A172 (cell line): ENCODE results near the gene CCDC142. TPM values are rescaled to one million over a fixed set of nuclear protein-coding genes. Genes with fewer than 3 reads are reported as not detected.

Source experiments
- DNase-seq: peaks from one replicate; pipeline ENCODE4 v3.0.0-alpha.2; 2015; ENCODE audit warnings: low spot score
- total RNA-seq: library from RNA; depleted of rRNA; stranded (reverse); fragments of >200 nt; shearing (Covaris generic); gene quantifications from 2 replicates; pipeline ENCODE4 v1.2.3, GENCODE V29; 2014; rRNA removed

Gene CCDC142
- 11.7 and 12.5 TPM in 2 replicates for total RNA-seq

DNA sequence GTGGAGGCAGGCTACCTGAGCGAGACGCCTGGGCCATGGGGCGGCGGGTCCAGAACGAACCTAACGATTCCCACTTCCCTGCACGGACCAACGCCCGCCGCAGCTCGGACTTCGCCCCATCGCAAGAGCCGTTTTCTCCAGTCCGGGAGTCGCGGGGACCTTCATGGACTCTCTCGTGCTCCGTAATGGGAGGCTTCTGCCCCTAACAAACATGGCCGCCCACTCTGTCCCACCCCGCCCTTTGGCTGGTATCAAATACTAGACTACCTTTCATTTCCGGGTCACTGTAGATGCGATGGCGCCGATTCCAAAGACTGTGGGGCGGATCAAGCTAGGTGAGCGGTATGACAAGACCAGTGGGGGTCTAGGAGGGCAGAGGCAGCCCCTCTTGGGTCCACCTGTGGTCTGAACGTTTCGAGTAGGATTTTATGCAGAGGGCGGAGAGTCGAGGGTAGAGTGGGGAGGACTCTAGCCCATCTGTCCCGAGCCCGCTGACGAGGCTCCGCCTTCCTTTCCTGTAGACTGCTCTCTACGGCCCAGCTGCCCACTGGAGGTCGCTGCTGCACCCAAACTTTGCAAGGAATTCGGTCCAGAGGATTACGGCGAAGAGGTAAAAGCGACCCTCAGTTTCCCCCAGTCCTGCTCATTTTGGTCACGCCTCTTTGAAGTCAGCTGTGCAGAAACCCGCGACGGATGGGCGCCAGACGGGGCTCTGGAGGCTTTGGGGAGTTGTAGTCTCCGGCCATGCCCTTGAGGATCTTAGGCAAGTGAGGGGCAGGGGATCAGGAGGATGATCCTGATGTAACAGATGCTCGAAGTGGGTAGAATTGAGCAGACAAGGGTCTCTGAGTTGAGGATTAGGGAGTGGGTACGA lies at the start of gene CCDC142, which contains the start of gene TTC31:
Gene CCDC142 (minus strand): TSS at position 198 of the 874 bp plus-strand sequence. CDS start 161 bp downstream, at position 37.
Gene TTC31 (plus strand): TSS at position 281 of the 874 bp plus-strand sequence. CDS start 15 bp downstream, at position 296.
- DNase-seq = peak; percentile 94

- DNase-seq = peak; percentile 42
Observed at GRCh38 chr2:74532222-74532621, 49.4 kb upstream of the CCDC142 start.

DNA sequence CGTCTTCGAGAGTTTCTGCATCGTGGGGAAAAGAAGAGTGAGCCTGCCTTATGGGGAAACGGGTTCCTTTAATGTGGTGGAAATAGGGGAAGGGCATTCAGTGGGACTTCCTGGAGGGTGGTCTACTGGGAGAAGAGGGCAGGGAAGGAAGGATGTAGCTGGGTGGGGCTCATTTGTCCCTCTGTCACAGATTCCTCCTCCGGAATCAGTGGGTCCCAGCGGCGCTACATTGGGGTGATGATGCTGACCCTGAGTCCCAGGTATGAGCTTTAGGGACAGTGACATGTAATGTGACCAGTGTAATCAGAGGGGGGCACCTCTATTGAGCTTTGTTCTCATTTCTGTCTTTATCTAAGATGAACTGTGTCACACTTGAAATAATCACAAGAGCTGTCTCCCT lies 48.9 kb upstream of the CCDC142 start:
- DNase-seq = no peak

DNA sequence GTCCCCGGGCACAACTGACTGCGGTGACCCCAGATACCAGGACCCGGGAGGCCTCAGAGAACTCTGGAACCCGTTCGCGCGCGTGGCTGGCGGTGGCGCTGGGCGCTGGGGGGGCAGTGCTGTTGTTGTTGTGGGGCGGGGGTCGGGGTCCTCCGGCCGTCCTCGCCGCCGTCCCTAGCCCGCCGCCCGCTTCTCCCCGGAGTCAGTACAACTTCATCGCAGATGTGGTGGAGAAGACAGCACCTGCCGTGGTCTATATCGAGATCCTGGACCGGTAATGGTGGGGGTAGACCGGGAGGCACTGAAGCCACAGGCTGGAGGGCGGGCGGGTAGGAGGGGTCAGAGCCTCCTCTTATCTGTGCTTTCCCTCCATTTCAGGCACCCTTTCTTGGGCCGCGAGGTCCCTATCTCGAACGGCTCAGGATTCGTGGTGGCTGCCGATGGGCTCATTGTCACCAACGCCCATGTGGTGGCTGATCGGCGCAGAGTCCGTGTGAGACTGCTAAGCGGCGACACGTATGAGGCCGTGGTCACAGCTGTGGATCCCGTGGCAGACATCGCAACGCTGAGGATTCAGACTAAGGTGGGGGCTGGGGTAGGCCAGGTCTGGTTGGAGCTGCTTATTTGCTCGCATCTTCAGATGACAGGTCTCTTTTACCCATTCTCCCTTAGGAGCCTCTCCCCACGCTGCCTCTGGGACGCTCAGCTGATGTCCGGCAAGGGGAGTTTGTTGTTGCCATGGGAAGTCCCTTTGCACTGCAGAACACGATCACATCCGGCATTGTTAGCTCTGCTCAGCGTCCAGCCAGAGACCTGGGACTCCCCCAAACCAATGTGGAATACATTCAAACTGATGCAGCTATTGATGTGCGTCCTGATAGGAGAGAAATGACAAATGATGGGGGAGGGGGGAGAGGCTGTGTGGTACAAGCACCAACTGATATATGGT lies 47.7 kb upstream of the CCDC142 start:
- DNase-seq = peak; percentile 41

DNA sequence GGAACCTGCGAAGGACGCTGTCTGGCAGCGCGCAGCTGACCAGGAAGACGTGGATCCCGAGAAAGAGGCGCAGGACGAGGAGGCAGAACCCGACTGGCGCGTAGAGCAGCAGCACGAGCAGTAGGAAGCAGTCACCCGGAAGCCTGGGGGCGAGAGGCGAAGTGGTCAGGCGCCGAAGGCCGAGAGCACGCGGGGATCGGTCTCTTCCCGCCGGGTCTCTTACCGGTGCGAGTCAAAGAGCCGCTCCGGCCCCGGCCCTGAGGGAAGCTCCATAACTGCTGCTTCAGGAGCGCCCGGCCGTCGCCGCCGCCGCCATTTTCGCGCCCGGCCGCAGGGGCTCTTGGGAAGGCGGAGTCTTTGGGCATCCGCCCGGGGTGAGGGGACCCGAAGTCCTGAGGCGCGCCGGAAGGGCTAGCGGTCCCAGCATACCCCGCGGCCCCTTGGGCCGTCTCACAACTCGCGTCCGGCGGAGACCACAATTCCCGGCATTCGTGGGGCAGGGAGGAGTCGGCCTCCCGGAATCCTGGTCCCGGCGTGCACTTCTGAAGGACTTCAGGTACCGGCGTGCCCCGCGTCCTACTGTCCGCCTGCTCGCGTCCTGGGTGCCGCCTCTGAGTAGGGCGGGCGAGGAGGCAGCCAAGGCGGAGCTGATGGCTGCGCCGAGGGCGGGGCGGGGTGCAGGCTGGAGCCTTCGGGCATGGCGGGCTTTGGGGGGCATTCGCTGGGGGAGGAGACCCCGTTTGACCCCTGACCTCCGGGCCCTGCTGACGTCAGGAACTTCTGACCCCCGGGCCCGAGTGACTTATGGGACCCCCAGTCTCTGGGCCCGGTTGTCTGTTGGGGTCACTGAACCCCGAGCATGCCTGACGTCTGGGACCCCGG lies 46.8 kb upstream of the CCDC142 start, which contains the start of the genes AUP1 and HTRA2:
Gene AUP1 (minus strand): TSS at position 350 of the 882 bp plus-strand sequence. CDS start 77 bp downstream, at position 273.
Gene HTRA2 (plus strand): TSS at position 577 of the 882 bp plus-strand sequence. CDS start 74 bp downstream, at position 651.
- peak; percentile 94 for DNase-seq

- DNase-seq = no peak
Observed at GRCh38 chr2:74528600-74529356, 46.0 kb upstream of the CCDC142 start.

DNA sequence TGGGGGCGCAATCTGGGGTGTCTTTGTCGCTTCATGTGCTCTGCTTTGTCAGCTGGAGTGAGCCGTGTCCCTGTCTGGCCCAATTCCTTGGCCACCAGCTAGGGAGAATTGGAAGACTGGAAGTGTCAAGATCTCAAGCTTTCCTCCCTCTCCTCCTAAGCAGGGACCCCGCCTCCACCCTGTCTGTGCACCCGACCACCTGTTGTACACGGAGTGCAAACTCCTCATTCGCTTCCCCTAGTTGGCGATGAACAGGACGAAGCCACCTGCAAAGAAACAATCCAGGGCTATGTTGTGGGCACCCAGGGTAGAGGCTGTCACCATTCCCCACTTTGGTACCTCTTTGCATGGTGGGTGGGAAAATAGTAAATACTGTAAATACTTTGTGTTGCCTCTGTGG lies 44.9 kb upstream of the CCDC142 start:
- no peak for DNase-seq

DNA sequence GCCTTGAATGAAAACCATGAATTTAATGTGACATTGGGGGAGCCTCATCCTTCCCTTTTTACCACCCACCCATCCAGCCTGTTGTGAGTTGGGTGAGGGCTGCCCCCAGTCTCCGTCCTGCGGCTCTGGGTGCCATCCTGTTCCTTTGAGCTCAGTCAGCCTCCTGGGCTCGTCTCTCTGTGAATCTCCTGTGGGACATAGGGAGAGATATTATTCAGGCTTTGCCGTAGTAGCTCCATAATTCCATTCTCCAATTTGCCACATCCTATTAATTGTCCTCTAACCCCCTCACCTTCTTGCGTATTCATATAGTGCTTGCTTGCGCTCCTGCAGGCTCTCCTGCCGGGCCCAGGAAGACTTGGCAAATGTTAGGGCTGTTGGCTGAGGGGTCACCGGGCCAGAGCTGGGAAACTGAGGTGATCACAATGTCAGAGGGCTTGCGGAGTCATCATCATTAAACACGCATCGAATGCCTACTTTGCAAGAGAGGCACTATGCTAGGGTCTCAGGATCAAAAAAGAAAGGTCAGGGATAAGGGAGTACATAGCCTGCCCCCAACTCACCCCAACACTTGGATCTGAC lies 43.9 kb upstream of the CCDC142 start:
- no peak for DNase-seq

DNA sequence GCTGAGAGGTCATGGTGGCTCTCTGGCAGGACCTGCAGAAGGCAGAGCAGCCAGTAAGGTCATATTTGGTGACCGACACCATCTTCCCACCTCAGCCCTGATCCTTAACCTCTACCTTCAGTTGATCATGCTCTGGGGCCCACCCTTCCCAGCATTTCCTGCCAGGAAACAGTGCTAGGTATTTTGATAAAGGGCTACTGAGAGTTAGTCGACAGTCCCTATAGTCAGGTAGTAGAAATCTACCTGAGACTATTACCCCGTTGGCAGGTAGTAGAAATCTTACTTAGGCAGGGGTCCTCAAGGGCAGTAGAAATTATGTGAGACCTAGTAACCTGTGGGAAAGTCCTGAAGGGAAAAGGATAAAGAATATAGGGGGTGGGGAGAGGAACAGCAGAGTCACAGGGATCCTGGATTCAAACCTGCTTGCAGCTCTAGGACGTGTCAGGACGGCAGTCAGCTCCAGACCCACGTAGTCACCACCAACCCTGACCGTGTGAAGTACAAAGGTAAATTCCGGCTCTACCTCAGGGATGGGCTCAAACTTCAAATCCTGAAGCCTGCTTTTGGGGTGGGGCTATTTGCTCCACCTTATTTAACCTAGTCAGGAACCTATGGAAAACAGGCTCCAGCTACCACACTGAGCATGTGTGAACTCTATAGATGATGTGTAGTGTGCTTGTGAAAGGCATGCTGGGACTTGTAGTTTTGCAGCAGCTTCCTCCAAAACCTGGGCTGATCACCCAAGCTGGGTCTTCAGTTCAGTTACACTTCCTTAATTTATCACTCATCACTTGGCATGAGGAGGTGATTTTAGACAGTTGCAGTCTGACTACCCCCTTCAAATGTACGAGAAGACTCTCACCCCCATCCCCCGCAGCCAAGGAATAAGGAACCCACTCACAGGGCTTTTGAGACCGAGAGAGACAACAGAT lies 43.2 kb upstream of the CCDC142 start, which contains the start of gene DQX1:
Gene DQX1 (minus strand): TSS at position 515 of the 932 bp plus-strand sequence. CDS start 502 bp downstream, at position 13.
- DNase-seq = peak; percentile 19

DNA sequence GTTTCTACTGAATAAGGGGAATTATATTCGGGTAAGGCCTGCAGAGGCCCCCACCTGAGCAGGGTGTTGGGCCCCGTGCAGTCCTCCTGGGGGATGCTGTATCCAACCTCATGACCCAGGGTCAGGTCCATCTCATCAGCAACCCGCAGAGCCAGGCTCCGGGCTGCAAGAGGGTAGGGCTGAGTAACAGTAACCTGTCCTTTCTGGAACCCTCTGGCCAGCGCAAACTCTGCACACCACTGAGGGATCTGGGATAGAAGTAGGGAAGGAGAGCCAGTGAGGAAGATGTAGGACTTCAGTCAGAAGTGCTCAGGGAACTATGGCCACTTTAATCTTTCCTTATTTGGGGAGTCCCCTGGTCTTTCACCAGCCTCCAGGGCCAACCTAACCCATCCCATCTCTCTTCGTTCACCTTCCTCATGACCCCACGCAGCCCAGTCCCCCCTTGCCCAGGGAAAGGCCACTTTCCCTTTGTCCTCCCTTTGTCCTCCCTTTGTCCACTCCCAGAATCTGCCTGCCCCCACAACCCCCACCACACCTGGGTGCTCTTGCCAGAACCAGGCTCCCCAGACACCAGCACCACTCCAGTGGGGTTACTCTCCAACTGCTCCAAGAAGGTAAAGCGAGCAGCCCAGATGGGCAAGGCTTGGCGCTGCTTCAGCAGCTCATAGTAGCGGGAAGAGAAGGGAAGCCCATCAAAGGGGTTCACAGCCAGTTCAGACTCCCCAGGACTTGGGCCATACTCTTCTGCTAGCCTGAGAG lies 42.3 kb upstream of the CCDC142 start:
- no peak for DNase-seq

GRCh38 chr2:74524005-74524404 lies 41.2 kb upstream of the CCDC142 start:
- DNase-seq = no peak

DNA sequence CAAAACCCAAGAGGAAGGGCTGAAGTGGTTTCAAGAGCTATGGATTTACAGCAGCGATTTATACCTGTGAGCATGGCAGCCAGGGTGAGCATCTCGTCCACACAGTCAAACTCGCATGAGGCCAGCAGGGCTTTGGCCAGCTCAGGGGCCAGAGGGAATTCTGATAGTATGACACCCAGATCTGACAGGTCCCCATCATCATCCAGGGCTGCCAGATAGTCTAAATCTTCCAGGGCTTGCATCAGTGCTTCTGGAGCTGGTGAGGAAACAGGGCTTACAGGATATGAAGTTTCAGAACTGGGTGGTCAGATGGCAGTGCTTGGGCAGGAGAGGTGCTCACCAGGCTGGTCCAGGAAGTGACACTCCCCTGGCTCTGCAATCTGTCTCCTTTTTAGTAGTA lies 39.7 kb upstream of the CCDC142 start:
- no peak for DNase-seq

GRCh38 chr2:74516650-74517049 lies 33.9 kb upstream of the CCDC142 start:
- DNase-seq = no peak

- no peak for DNase-seq
Observed at GRCh38 chr2:74515981-74516633, 33.3 kb upstream of the CCDC142 start.

GRCh38 chr2:74515271-74515980 lies 32.6 kb upstream of the CCDC142 start:
- DNase-seq = no peak
